ENCODE measurements around the gene ENOX1. TPM values are rescaled to one million over a fixed set of nuclear protein-coding genes. Genes with fewer than 3 reads are reported as not detected.

ENOX1 gene
- total RNA-seq, 2 donors from 2014 or later, result not detected

- H3K4me1 Mint-ChIP-seq, result peaks cover 2% of the 10 kb centered on the region
Measured at GRCh38 chr13:43221611-43222010, 565.2 kb downstream of the ENOX1 start.

DNA sequence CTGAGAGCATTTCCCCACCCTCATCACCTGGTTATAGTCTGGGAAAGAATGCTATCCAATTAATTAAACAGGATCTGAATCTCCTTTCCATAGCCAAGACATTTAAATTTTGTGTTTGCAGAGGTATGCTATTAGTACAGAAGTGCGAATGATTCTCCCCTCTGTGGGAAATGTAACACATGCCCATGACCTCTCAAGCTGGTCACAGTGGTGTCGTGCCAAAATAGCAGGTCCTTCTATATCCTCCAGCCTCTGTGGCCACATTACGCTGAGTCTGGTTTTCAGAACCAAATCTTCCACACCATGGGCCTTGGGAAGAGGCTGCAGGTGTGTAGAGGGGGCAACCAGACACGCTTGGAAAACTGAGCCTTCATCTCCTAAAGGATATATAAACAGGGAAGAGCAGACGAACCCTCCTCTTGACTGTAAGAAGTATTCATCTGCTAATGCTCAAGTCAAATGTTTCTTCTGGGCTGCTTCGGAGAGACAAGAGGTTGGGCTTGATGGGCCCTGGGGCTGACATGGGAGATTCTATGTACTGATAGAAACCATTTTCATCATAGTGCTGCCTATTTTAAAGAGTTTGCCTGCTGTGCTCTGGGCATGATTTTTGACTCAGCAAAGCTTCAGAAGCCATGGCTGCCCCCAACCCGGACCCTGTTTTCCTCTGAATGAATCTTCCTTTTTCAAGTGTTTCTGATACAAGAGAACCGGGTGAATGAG, 565.7 kb downstream of the ENOX1 start:
- H3K27ac Mint-ChIP-seq, result no peak overlapping the region

More at GRCh38 chr13:43221611-43222010, 565.2 kb downstream of the ENOX1 start:
- Mint-ChIP-seq H3K27me3 (peaks cover 64% of the 10 kb centered on the region), H3K36me3 (ENCODE audit: low read depth) (peaks cover 4% of the 10 kb centered on the region), H3K27ac (no peak overlapping the region), H3K4me3 (no peak overlapping the region)
- ATAC-seq, result no peak
- DNase-seq, result no peak
- no peaks in the 10 kb centered on the region for H3K9me3 ChIP-seq (ENCODE audit: control insufficient read depth, low read length, poor library complexity, severe bottlenecking)

DNA sequence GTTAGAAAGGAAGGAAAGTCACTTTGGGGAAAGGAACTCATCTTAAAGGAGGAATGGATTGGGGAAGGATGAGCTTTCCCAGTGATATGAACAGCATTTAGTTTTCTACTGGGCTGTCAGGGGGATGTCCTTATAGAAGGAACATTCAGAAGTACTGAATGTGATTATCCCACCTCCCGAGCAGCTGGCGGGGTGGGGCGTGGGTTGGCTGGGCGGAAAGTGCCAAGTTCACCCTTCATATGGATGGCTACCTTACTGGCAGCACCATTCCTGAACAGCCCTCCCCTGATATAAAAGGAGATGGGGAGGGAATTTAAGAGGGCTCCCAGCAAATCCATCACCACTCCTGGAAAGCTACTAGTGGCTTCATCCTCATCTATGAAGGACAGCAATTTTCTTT, 572.6 kb downstream of the ENOX1 start:
- no peak for DNase-seq
- Mint-ChIP-seq H3K36me3 (ENCODE audit: low read depth) (no peaks in the 10 kb centered on the region), H3K4me3 (no peak overlapping the region), H3K27me3 (peaks cover 19% of the 10 kb centered on the region), H3K27ac (no peak overlapping the region), H3K4me1 (no peaks in the 10 kb centered on the region)
- no peaks in the 10 kb centered on the region for H3K9me3 ChIP-seq (ENCODE audit: control insufficient read depth, low read length, poor library complexity, severe bottlenecking)
- no peak for ATAC-seq

More for the DNA sequence above, 565.7 kb downstream of the ENOX1 start:
- peaks cover 4% of the 10 kb centered on the region for H3K36me3 Mint-ChIP-seq (ENCODE audit: low read depth)
- H3K27me3 Mint-ChIP-seq, result peaks cover 61% of the 10 kb centered on the region
- no peaks in the 10 kb centered on the region for H3K9me3 ChIP-seq (ENCODE audit: control insufficient read depth, low read length, poor library complexity, severe bottlenecking)
- no peak for DNase-seq
- ATAC-seq, result no peak
- peaks cover 2% of the 10 kb centered on the region for H3K4me1 Mint-ChIP-seq
- H3K4me3 Mint-ChIP-seq, result no peak overlapping the region

DNA sequence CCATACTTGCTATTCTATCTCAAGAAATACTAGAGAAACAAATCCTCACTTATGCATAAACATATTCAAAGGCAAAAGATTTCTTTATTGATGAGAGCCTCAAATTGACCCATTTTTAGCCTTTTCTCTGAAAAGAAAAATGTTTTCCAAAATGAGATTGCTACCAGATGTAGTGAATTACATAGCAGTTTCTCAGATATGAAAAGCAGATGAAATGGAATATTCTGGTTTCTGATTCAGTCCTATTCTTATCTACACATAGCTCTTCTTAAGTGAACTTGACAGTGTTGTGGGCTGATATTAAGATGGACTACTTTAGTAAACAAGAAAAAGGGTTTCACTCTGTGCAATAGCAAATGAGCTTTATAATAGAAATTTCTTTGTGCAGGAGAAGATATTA, 579.9 kb downstream of the ENOX1 start:
- Mint-ChIP-seq H3K36me3 (ENCODE audit: low read depth) (no peaks in the 10 kb centered on the region), H3K4me3 (no peak overlapping the region), H3K27ac (no peak overlapping the region), H3K4me1 (no peaks in the 10 kb centered on the region), H3K27me3 (peaks cover 25% of the 10 kb centered on the region)
- ATAC-seq, result no peak
- DNase-seq, result no peak
- no peaks in the 10 kb centered on the region for H3K9me3 ChIP-seq (ENCODE audit: control insufficient read depth, low read length, poor library complexity, severe bottlenecking)

GRCh38 chr13:43205416-43205815, 581.4 kb downstream of the ENOX1 start:
- ATAC-seq, result no peak
- H3K27me3 Mint-ChIP-seq, result peaks cover 22% of the 10 kb centered on the region
- no peaks in the 10 kb centered on the region for H3K9me3 ChIP-seq (ENCODE audit: control insufficient read depth, low read length, poor library complexity, severe bottlenecking)

GRCh38 chr13:43204591-43204990, 582.2 kb downstream of the ENOX1 start:
- Mint-ChIP-seq H3K36me3 (ENCODE audit: low read depth) (no peaks in the 10 kb centered on the region), H3K27me3 (peaks cover 19% of the 10 kb centered on the region), H3K4me3 (no peak overlapping the region), H3K4me1 (no peaks in the 10 kb centered on the region), H3K27ac (no peak overlapping the region)
- ATAC-seq (no peak), DNase-seq (no peak)
- H3K9me3 ChIP-seq (ENCODE audit: control insufficient read depth, low read length, poor library complexity, severe bottlenecking), result no peaks in the 10 kb centered on the region

More at GRCh38 chr13:43205416-43205815, 581.4 kb downstream of the ENOX1 start:
- no peak overlapping the region for H3K4me3 Mint-ChIP-seq
- DNase-seq, result no peak
- H3K27ac Mint-ChIP-seq, result no peak overlapping the region
- no peaks in the 10 kb centered on the region for H3K4me1 Mint-ChIP-seq
- no peaks in the 10 kb centered on the region for H3K36me3 Mint-ChIP-seq (ENCODE audit: low read depth)

GRCh38 chr13:43203781-43204180, 583.0 kb downstream of the ENOX1 start:
- peaks cover 19% of the 10 kb centered on the region for H3K27me3 Mint-ChIP-seq

GRCh38 chr13:43200736-43201135, 586.0 kb downstream of the ENOX1 start:
- no peaks in the 10 kb centered on the region for H3K4me1 Mint-ChIP-seq
- no peaks in the 10 kb centered on the region for H3K9me3 ChIP-seq (ENCODE audit: control insufficient read depth, low read length, poor library complexity, severe bottlenecking)
- peaks cover 41% of the 10 kb centered on the region for H3K27me3 Mint-ChIP-seq
- DNase-seq, result no peak
- H3K4me3 Mint-ChIP-seq, result no peak overlapping the region
- no peak for ATAC-seq
- H3K36me3 Mint-ChIP-seq (ENCODE audit: low read depth), result no peaks in the 10 kb centered on the region
- H3K27ac Mint-ChIP-seq, result no peak overlapping the region

More at GRCh38 chr13:43203781-43204180, 583.0 kb downstream of the ENOX1 start:
- DNase-seq (no peak), ATAC-seq (no peak)
- Mint-ChIP-seq H3K4me3 (no peak overlapping the region), H3K4me1 (no peaks in the 10 kb centered on the region), H3K36me3 (ENCODE audit: low read depth) (no peaks in the 10 kb centered on the region), H3K27ac (no peak overlapping the region)
- H3K9me3 ChIP-seq (ENCODE audit: control insufficient read depth, low read length, poor library complexity, severe bottlenecking), result no peaks in the 10 kb centered on the region

DNA sequence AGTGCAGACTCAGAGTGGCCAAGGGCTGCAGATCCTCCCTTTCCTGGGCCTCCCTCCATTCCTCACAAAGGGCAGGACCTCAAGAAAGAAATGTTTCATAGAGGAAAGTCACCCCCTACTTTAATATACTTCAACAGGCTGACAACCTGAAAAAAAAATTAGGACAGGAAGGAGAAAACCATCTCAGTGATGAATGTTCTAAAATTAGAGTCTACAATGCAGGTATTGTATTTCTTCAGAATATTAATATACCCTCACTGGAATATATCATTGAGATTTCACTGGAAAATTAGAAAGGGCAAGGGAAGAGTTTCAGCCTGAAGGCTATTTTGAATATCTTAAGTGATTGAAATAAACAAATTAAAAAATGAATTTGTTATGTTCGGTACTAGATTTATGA, 586.5 kb downstream of the ENOX1 start:
- Mint-ChIP-seq H3K27ac (no peak overlapping the region), H3K4me1 (no peaks in the 10 kb centered on the region), H3K36me3 (ENCODE audit: low read depth) (no peaks in the 10 kb centered on the region), H3K4me3 (no peak overlapping the region), H3K27me3 (peaks cover 40% of the 10 kb centered on the region)
- ATAC-seq (no peak), DNase-seq (no peak)
- no peaks in the 10 kb centered on the region for H3K9me3 ChIP-seq (ENCODE audit: control insufficient read depth, low read length, poor library complexity, severe bottlenecking)

GRCh38 chr13:43196750-43197370, 589.9 kb downstream of the ENOX1 start:
- ATAC-seq (no peak), DNase-seq (no peak)
- Mint-ChIP-seq H3K27me3 (peaks cover 45% of the 10 kb centered on the region), H3K4me1 (no peaks in the 10 kb centered on the region), H3K27ac (no peak overlapping the region), H3K36me3 (ENCODE audit: low read depth) (no peaks in the 10 kb centered on the region), H3K4me3 (no peak overlapping the region)
- H3K9me3 ChIP-seq (ENCODE audit: control insufficient read depth, low read length, poor library complexity, severe bottlenecking), result no peaks in the 10 kb centered on the region

GRCh38 chr13:43196086-43196621, 590.6 kb downstream of the ENOX1 start:
- H3K27me3 Mint-ChIP-seq, result peaks cover 45% of the 10 kb centered on the region
- no peak for ATAC-seq
- H3K4me1 Mint-ChIP-seq, result no peaks in the 10 kb centered on the region
- no peaks in the 10 kb centered on the region for H3K36me3 Mint-ChIP-seq (ENCODE audit: low read depth)
- H3K27ac Mint-ChIP-seq, result no peak overlapping the region
- H3K9me3 ChIP-seq (ENCODE audit: control insufficient read depth, low read length, poor library complexity, severe bottlenecking), result no peaks in the 10 kb centered on the region
- DNase-seq, result no peak
- H3K4me3 Mint-ChIP-seq, result no peak overlapping the region

DNA sequence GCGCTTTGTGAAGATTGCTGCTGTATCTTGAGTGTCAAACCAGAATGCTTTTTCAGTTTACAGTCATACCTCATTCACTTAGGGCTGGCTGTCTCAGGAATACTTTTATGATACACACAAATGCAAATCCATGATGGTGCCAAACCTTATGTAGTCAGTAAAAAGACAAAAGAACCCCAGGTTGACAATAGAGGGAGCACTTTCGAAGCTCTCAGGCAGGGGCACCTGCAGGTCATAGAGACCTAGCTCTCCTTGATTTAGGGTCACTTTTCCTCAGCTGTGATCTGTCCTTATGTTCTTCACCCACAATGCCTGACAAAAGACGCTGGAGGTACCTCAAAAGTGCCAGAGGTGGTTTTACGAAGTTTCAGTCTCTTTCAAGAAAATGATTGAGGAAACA, 591.2 kb downstream of the ENOX1 start:
- H3K27ac Mint-ChIP-seq, result no peak overlapping the region
- no peak for DNase-seq
- no peak overlapping the region for H3K4me3 Mint-ChIP-seq
- peaks cover 45% of the 10 kb centered on the region for H3K27me3 Mint-ChIP-seq
- H3K4me1 Mint-ChIP-seq, result no peaks in the 10 kb centered on the region
- no peaks in the 10 kb centered on the region for H3K36me3 Mint-ChIP-seq (ENCODE audit: low read depth)
- ATAC-seq, result no peak
- H3K9me3 ChIP-seq (ENCODE audit: control insufficient read depth, low read length, poor library complexity, severe bottlenecking), result no peaks in the 10 kb centered on the region

- H3K4me1 Mint-ChIP-seq, result no peaks in the 10 kb centered on the region
- H3K4me3 Mint-ChIP-seq, result no peak overlapping the region
- no peaks in the 10 kb centered on the region for H3K9me3 ChIP-seq (ENCODE audit: control insufficient read depth, low read length, poor library complexity, severe bottlenecking)
- no peak overlapping the region for H3K27ac Mint-ChIP-seq
- no peak for DNase-seq
- no peak for ATAC-seq
- no peaks in the 10 kb centered on the region for H3K36me3 Mint-ChIP-seq (ENCODE audit: low read depth)
- peaks cover 45% of the 10 kb centered on the region for H3K27me3 Mint-ChIP-seq
Measured at GRCh38 chr13:43195112-43195511, 591.7 kb downstream of the ENOX1 start.

All from T-helper 17 cell (primary cell).